Stimulated activated CD4-positive, alpha-beta T cell treated with anti-CD3 and anti-CD28 coated beads, Interleukin-2, amount 100 ng/mL, for 4 hours (primary cell): ENCODE data around the gene TNNC2.
A peak's percentile ranks its signal among the peaks of the same experiment; 100 is the strongest.
"Not testable (repeated sequence)": the region's sequence is repeated elsewhere in the genome, so short reads cannot be mapped to it uniquely, and the experiment has no call there.

Experiments
- DNase-seq: peaks from one replicate; pipeline ENCODE4 v3.0.0-alpha.2; 2020; ENCODE audit warnings: low read depth

The TNNC2 gene

GRCh38 chr20:45821947-45822346 lies 5.2 kb downstream of the TNNC2 start:
- no peak for DNase-seq

GRCh38 chr20:45819466-45819865 lies 7.6 kb downstream of the TNNC2 start:
- DNase-seq = no peak

- no peak for DNase-seq
These were observed 8.9 kb downstream of the TNNC2 start for GRCh38 chr20:45818239-45818638.

GRCh38 chr20:45817376-45818194 lies 9.5 kb downstream of the TNNC2 start:
- DNase-seq = no peak

DNA sequence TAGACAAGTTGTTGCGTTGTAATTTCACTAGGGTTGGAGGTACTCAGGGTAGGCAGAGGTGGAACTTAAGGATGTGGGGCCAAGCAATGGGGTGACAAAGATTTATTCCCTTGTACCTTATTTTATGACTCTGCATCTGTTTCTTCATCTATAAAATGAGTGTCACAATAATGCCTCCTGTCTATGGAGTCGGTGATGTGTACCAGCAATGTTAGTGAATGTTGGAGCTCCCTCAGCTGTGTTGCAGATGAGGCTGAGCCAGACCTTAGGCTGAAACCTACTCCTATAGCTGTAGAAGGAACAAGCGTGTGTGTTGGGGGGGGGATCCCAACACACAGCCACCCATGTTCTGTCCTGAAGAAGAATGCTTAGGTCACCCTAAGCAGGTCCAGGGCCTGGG lies 10.2 kb downstream of the TNNC2 start:
- no peak for DNase-seq

- DNase-seq = no peak
These were observed 12.8 kb downstream of the TNNC2 start for GRCh38 chr20:45814314-45814713.

DNA sequence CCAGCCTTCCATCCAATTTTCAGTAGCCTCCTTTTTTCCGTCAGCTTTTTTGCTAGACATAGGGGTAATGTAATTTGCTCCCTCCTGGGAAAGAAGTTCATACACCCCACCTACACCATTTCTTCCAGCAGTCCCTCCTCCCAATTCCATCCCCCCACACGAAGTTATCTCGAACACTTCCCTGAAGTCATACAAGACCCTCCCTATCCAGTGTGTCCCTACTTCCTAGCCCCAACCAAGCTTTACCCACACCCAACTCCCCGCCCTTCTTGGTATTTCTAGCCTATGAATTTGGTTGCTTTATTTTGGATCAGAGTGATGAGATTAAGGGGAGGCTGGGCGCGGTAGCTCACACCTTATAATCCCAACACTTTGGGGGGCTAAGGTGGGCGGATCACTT lies 13.6 kb downstream of the TNNC2 start:
- DNase-seq = no peak

GRCh38 chr20:45813006-45813340 lies 14.1 kb downstream of the TNNC2 start:
- DNase-seq = no peak

DNA sequence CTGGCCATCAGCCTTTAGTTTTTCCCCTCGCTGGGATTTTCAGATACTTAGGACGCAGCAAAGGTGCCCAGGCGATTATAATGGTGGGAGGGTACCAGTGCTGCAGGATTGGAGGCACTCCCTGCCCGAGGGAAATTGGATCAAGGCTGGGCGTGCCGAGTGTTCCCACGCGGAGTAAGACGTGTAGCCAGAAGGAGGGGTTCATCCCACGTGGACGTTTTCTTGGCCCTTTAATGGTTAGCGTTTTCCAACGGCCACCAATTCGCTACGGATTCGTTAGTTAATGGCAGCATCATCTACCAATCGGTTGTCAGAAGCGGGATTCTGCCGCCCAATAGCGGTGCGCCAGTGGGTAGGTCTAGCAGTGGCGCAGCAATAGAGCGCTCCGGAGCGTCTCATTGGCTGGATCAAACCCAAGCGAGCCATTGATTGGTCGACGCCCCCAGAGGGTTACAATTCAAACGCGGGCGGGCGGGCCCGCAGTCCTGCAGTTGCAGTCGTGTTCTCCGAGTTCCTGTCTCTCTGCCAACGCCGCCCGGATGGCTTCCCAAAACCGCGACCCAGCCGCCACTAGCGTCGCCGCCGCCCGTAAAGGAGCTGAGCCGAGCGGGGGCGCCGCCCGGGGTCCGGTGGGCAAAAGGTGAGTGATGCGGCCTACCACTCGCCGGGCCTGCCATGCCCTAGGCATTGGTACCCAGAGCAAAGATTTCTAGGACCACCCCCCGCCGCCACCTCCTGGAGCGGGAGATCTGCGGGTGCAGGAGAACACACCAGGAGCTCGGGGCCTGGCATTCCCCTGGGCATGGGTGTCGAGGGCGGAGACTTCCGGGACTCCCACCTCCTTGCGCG lies 14.7 kb downstream of the TNNC2 start, which contains the start of gene UBE2C:
TSS of gene UBE2C (plus strand) at position 488 of the 849 bp plus-strand sequence. CDS start at position 540, 52 bp downstream.
- DNase-seq = peak; percentile 90

DNA sequence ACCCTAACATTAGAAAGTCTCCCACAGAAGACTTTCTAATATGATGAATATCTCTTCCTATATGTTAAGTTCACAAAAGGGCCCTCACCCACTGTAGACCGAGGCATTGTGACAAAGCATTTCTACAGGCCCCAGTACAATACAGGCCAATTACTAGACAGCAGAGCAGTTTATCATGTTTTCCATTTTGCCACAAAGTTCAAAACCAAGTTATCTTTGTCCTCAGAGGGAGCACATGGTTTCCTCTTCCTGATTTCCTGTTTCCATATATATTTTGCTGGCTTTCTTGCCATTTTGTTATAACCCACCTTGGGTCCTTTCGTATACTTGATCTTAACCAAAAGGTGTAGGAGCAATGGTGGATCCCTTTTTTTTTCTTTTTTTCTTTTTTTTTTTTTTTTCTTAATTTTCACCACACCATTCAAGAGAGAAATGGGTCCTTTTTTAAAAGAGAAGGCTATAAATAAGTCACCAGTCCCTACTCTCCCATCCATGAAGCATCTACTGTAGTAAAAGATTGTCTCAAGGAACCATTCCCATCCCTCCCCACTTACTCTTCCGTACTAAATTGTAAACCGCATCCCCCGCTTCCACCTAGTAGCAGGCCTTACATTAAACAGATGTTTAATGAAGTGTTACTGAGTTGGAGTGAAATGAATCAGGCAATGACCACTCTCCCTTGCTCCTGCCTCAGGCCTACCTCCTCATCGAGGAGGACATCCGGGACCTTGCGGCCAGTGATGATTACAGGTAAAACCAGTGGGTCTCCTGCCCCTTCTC lies 16.7 kb downstream of the TNNC2 start:
- no peak for DNase-seq

- DNase-seq = no peak
These were observed 25.3 kb downstream of the TNNC2 start for GRCh38 chr20:45801851-45802250.

- DNase-seq = peak; percentile 44
These were observed 28.0 kb downstream of the TNNC2 start for GRCh38 chr20:45798935-45799642.

DNA sequence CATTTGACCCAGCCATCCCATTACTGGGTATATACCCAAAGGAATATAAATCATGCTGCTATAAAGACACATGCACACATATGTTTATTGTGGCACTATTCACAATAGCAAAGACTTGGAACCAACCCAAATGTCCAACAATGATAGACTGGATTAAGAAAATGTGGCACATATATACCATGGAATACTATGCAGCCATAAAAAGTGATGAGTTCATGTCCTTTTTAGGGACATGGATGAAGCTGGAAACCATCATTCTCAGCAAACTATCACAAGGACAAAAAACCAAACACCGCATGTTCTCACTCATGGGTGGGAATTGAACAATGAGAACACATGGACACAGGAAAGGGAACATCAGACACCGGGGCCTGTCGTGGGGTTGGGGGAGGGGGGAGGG lies 29.2 kb downstream of the TNNC2 start:
- not testable (repeated sequence) for DNase-seq

- DNase-seq = not testable (repeated sequence)
These were observed 29.6 kb downstream of the TNNC2 start for GRCh38 chr20:45797510-45797909.

DNA sequence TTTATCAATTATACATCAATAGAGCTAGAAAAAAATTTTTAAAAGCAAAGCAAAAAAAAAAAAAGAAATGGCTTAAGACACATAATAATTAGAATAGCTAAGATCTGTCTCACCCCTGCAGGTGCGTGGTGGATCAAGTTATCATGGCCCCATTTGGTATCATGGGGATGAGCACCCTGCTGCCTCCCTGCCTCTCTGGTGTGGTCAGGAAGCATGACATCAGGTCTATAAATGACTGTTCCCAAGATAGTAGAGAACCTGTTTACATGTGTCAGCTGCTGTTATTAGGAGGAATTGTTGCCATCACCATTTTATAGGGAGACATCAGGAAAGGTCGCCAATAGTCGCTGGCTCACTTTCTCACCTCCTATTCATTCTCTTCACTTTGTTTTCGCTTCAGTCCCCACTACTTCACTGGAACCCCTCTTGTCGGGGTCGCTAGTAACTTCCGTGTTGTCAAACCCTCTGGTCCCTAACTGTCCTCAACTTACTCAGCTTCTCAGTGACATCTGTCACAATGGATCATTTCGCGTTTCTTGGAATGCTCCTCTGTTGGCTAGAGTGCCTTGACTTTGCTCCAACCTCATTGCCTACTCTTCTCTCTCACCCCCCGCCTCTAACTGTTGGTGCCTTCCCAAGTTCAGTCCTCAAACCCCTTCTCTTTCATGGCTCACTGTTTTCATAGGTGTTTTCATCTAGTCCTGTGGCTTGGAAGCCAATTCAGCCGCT lies 30.6 kb downstream of the TNNC2 start:
- DNase-seq = no peak

GRCh38 chr20:45792317-45793118 lies 34.6 kb downstream of the TNNC2 start:
- no peak for DNase-seq

DNA sequence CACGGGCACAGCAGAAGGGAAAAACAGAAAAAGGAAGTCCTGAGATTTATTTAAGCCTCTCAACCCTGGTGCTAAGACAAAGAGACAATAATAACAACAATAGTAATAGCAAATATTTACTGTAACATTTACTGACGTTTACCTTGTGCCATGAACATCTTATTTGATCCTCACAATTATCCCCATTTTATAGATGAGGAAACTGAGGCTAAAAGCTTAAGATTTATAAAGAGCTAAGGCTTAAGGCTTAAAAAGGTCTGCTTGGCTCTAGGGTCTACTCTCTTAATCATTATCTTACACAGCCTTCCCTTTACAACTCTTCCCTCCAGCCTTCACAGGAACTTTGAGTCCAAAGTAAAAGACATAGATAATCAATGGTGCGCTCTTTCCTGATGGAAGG lies 38.8 kb downstream of the TNNC2 start:
- no peak for DNase-seq

DNA sequence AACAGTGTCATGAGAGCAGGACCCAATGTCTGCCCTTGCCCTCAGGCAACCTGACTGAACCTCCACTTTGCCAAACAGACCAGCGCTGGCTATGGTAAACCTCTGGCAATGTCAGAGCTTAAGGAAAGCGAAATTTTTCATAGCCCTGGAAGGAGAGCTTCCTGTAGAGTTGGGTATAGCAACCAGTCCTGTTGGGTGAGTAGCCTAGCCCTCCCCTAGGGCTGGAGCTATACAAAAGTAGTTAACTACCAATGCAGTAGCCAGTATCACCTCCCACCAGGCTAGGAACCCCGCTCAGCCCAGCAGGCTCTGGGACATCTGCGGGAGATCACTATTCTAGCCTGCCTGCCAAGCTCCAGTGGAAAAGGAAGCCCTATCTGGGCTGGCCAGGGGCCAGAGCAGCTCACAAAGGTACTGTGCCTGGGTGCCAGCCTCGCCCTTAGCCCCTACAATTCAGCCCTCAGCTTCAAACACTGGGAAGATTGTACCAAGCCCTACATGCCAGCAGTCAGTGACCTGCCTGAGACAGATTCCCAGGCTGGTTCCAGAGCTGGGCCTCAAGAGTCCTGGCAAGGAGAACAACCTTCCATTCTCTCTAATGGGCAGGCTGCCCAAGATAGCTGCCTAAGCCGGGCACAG lies 43.3 kb downstream of the TNNC2 start:
- DNase-seq = no peak

DNA sequence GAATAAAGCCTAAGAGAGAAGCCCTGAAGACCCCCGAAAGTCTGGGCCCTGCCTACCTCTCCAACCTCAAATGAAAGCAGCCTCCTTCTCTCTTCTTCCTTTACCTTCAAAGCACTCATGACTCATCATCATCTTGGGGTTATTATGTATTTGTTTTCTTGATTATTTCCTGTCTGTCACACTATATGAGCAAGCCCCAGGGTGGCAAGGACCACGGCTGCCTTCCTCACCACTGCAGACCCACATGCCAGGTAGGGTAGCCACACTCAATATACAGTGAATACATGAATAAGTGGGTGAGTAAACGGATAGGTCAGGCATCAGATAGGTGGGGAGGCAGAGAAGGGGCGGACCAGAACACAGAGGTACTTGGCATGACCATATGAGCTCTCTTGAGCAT lies 44.2 kb downstream of the TNNC2 start:
- DNase-seq = no peak
